ENCODE measurements around the gene HAUS8. TPM values are rescaled to one million over a fixed set of nuclear protein-coding genes. Genes with fewer than 3 reads are reported as not detected.

HAUS8 gene
- total RNA-seq, 1 donor from 2014 or later = 4.5 TPM

DNA sequence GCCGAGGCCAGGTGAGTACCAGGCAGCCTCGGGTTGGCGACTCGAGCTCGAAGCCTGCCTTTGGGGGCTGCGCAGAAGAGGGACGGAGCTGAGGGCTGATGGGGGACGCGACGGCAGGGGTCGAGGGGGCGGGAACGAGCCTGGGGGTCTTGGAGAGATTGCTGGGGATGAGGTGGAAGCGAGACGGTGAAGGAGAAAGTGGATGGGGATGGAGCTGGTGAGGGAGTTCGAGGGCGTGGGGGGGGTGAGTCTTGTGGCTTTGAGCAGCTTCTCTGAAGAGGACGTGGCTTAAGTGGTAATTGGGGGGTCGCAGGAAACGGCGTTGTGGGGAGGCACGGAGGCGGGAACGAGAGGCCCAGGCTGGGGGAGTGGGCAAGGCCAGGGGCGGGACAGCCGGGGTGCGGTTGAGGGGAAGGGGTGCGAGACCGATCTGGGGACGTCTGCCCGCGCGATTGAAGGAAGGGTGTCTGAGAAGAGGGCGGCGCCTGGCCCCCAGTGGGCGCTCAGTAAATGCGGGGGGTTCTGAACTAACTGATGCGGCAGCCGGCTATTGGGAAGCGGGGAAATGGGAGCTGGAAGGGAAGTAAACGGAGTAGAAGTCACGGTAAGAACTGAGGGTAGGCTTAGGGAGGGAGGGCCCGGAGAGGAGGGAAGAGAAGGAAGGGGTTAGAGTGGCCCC, 751 bp upstream of the HAUS8 start:
- no peak for DNase-seq

DNA sequence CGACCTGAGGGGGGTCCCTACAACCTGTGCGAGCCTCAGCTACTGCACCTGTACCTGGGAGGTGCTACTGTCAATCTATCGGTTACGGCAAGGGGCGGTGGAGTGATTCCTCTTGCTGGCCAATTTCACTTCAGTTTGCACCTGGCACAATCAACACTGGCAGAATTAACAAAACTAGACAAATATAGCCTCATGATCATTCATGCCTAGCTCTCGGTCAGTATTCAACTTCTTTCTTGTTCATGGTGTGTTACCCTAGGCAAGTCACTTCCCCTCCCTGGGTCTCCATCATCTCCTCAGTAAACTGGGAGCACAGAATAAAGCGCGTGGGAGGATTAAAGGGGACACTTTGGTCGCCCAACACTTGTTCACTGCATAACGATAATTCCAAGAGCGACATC, 618 bp downstream of the HAUS8 start:
- no peak for DNase-seq

DNA sequence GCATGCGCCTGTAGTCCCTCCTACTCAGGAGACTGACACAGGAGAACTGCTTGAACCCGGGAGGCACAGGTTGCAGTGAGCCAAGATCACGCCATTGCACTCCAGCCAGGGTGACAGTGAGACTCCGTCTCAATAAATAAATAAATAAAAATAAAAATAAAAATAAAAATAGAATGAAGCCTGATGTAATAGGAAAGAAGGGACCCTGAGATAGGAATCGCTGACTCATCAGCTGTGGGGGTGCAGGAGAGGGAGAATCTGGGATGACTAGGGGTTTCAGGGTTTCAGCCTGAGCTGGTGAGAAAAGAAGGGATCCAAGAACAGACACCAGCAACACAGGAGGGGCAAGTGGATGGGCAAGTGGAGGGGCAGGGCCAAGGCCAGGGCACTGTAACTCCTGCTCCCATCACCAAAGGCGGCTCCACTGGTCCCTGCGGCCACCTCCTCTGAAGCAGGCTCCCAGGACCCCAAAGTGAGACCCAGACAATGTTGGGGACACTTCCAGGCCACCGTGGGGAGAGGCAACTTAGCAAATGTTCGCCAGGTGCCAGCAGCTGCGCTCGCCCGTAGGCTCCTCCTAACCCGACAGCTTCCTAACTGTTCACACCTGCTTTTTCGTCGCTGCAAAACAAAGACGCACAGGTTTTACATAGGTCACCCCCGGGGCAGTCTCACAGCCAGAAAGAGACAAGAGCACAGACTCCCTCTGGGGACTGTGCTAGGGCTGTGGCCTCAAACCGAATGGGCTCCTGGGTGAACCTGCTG, 1.2 kb downstream of the HAUS8 start:
- no peak for DNase-seq

DNA sequence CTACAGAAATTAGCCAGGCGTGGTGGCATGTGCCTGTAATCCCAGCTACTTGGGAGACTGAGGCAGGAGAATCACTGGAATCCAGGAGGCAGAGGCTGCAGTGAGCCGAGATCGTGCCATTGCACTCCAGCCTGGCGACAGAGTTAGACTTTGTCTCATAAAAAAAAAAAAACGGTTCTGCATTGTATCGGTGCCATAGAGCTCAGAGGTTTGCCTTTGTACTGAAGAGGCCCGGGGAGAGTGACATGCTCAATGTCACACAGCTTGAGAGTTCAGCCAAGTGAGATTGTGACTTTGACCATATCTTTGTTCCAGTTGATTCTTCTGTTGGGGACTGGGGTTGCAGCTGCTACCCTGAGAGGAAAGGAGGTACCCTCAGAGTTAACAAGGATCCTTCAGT, 4.3 kb downstream of the HAUS8 start:
- DNase-seq = no peak

DNA sequence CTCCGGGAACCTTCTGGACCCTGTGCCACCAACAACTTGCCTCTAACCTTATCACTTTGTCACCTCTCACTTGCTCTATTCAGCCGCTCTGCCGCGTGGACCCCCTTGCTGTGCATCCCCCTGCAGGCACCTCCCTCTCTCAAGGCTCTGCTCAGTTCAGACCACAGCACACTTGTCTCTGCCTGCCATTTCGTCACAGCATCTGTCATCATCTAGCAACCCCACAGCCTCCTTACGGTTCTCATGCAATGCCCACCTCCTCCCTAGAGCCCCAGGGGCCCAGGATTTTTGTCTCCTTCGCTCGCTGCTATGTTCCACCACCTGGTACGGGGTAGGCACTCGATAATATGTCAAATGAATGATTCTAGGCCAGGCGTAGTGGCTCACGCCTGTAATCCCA, 4.8 kb downstream of the HAUS8 start:
- DNase-seq = no peak

DNA sequence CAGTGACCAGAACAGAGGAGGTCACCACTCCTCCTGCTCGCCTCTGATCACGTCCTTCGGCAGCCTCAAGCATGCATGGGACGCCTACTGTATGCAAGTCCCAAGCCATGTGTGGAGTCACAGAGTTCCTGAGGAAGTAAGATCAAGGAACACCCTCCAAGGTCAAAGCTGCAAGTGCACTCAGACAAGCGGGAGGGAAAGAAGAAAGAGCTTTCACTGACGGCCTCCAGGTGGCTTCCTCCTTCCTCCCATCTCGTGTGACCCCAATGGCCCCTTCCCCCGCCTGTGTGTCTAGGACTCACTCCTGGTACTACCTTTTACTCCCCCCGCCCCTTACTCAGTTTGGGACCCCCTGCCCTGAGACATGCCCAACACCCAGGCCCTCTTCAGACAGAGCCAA, 6.1 kb downstream of the HAUS8 start:
- no peak for DNase-seq

DNA sequence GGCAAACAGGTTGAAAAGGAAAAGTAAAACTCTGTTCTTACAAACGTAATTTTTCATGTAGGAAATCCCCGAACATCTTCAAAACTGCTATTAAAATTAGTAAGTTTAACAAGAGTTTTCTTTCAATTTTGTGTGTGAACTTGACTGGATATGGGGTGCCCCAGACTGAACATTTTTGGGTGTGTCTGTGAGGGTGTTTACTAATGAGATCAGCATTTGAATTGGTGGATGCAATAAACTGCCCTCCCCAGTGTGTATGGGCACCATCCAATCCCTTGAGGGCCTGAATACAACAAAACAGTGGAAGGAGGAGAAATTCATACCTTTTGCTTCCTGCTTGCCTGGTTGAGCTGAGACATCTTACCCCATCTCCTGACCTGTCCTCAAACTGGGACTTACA, 11.8 kb downstream of the HAUS8 start:
- no peak for DNase-seq

DNA sequence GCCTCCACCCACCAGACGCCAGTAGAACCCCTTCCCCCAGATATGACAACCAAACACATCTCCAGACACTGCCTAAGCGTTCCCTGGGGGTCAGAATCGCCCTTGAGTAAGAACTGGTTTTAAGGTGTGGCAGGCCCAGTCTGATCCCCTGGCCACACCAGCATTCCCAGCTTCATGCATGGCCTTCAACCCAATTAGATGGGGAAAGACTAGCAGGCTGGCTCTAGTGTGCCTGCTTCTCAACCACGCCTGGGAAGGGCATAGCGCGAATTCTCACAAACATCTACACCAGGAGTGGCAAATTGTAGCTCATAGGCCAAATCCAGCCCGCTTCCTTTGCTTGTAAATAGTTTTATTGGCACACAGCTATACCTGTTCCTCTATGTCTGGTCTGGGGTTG, 13.6 kb downstream of the HAUS8 start:
- DNase-seq = no peak

DNA sequence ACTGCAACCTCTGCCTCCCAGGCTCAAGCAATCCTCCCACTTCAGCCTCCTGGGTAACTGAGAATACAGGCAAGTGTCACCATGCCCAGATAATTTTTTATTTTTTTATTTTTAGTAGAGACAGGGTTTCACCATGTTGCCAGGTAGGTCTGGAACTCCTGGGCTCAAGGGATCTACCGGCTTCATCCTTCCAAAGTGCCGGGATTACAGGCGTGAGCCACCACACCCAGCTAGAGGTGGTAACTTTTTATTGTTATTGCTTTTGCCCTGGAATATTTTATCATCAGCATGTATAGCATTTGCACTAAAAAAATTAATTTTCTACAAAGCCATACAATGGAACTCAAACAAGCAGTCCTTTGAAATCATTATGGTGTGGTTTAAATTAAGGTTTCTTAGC, 14.0 kb downstream of the HAUS8 start:
- no peak for DNase-seq

DNA sequence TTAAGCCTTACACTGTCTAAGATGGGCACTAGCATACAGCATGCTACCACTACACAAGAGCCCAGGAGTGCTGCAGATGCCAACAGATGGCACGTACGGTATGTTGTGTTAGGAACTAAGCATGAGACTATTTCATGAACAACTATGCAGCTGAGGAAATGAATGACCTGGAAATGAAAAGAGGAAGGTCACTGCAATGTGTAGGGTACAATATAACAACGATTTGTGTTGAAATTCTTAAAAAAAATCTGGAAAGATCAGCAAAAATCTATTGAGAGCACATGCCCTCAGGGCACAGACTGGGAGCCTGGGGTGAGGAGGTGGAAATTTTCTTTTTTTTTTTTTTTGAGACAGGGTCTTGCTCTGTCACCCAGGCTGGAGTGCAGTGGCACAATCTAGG, 14.4 kb downstream of the HAUS8 start:
- DNase-seq = no peak

DNA sequence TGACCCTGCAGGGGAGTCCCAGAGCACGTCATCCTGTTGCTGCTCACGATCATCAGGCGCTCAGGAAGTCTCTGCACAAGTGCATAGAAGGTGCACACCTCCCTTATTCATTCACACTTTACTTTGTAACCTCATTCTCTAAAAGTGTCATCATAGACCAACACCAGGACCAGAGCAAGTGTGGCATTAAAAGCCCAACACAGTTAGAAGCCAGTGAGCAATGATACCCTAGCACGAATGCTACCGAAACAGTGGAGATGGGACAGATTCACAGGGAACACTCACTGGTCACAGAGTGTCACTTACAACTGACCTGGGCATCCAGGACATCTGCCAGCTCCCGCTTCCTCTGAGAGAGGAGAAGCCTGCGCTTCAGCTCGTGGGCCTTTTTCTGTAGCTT, 17.0 kb downstream of the HAUS8 start:
- DNase-seq = no peak

DNA sequence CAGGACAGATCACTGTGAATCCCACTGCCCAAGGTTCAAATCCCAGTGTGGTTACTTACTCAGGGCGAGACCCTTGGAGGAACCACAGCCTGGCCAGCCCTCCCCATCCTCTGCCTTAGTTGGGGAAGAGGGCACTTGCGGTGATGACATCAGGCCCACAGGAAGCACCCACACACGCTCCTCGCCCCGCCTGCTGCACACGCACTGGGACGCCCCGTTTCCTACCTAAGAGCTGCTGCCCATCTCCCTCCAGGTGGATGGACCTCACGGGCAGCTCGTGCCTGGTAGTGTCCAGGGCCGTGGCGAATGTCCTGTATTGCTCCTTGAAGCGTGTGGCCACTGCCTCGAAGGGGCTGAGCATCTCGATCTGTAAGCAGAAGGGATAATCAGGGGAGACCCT, 19.6 kb downstream of the HAUS8 start:
- DNase-seq = no peak

DNA sequence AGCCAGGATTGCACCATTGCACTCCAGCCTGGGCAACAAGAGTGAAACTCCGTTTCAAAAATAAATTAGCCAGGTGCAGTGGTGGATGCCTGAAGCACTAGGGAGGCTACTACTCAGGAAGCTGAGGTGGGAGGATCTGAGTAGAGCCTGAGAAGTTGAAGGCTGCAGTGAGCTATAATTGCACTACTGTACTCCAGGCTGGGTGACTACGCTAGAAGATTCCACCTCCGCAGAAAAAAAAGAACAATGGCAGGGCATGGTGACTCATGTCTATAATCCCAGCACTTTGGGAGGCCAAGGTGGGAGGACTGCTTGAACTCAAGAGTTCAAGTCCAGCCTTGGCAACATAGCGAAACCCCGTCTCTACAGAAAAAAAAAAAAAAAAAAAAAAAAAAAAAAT, 20.5 kb downstream of the HAUS8 start:
- no peak for DNase-seq

DNA sequence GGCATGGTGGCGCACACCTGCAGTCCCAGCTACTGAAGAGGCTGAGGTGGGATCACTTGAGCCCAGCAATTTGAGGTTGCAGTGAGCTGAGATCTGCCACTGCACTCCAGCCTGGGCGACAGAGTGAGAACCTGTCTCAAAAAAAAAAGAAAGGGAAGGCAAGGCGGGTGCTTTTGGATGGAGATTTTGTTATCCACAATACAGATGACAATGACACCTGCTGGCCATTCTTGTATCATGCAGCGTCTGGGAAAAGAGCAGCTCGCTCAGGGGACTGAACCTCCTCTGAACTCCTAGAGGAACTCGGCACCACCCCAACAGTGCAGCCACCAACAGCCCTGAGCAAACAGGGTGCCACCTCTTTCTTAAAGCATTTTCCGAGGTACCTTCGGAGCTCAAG, 22.8 kb downstream of the HAUS8 start:
- no peak for DNase-seq

DNA sequence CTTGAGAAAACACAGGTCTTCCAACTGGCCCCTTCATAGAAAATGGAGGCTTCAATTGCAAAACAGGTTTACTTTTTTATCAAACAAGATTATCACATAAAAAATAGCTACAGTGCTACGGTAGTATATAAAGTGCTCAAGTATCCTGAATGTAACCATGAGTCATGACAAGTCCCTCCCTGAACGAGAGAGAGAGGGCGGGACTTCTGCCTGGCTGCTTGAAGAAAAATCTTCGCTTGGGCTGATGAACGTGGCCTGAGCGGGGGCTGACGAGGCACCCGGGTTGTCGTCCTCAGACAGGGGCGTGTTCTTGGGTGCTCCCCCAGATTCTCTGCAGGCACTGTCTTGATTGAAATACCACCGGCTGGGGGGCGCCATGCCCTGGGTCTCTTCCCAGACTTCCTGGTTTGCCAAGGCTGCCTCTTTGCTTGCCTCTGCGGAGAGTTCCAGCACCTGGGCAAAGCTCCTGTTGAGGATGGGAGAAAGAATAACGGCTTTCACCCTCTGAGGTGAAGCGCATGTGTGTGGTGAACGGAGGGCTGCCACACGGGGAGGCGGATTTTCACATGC, 25.5 kb downstream of the HAUS8 start:
- no peak for DNase-seq

DNA sequence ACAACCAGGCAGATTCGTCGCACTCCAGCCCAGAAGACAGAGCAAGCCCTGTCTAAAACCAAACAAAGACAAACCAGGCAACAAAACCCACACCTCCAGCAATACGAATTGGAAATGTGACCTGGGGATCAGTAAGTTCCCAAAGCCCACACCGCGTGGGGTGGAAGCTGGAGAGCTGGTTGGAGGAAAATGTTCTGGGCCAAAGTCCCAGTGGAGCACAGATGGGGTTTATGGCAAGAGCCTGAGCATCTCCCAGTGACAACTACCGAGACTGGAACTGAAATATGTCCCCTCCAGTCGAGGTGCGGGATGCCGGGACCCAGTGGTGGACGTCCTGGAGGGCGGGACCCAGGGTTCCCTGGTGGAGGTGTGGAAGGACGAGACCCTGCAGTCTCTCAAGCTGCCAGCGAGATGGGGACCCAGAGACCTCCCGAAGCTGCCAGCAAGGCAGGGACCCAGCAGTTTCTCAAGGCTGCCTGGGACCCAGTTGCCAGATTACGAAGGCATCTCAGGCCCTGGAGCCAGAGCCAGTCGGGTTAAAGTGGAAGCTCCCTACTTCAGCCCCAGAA, 26.3 kb downstream of the HAUS8 start:
- DNase-seq = no peak

DNA sequence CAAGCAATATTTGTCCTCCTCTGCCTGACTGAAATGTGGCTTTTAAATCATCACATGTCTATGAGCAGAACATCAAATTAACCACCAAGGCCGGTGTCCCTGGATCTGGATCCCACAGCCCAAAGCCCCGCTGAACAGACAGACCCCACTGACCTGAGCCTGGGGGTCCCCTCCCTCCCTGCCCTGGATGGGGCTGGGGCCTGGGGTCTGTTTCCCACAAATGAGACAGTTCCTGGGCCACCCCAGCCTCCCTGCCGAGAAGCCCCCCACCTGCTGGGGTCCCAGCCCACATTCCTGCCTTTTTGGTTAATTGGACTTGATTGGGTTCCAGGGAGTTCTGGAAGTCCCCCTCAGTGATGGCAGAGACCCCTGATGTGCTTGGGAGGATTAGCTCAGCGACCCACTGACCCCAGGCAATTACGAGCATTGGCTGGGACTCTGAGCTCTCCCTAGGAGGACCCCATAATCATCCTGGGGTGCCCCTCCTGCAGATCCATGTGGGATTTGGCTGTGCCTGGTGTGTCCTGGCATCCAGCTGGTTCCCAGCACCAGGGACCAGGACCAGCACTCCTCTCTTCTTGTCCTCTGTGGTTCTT, 29.2 kb downstream of the HAUS8 start:
- no peak for DNase-seq

DNA sequence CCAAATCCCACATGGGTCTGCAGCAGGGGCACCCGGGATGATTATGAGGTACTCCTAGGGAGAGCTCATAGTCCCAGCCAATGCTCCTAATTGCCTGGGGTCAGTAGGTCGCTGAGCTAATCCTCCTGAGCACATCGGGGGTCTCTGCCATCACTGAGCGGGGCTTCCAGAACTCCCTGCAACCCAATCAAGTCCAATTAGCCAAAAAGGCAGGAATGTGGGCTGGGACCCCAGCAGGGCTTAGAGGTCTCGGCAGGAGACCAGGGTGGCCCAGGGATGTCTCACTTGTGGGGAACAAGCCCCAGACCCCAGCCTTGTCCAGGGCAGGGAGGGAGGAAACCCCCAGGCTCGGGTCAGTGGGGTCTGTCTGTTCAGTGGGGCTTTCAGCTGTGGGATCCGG, 31.5 kb downstream of the HAUS8 start:
- no peak for DNase-seq

DNA sequence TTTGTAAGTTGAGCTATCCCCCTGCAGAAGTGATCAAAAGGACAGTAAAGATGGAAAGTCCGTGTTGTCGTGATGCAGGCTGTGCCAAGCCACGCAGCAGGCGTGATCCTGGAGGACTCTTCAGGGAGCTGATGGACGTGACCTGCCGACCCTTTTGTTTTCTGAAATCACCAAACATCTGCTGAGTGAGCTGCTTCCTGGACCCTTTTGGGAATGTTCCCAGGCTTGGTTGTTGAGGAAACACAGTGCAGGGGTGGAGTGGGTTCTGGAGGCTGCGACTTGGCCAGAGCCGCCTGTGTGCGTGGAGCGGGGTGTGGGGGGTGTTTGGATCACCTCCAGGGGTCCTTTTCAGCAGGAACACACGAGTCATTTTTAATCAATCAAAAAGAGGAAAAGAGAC, 33.3 kb downstream of the HAUS8 start:
- peak; percentile 31 for DNase-seq

DNA sequence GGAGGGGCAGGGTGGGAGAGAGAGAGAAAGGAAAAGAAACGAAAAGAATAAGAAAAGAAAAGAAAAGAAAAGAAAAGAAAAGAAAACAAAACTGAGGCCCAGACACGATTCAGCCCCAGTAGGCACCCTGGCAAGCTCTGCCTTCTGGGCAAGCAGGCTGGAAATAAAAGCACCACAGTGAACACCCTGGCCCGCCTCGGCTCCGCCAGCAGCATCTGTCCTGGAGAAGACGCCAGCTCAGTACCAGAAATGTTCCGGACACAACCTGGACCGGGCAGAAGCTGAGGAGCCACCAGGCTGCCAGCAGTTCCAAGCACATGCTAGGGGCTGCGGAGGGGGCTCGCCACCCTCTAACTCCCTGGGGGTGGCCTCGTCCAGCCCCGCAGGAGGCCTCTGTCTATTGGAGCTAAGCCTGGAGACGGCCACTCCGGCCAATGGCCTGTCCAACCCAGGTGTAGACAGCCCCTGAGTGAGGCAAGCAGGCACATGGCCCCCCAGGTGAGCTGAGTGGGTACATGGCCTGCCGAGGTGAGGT, 37.2 kb downstream of the HAUS8 start:
- no peak for DNase-seq

DNA sequence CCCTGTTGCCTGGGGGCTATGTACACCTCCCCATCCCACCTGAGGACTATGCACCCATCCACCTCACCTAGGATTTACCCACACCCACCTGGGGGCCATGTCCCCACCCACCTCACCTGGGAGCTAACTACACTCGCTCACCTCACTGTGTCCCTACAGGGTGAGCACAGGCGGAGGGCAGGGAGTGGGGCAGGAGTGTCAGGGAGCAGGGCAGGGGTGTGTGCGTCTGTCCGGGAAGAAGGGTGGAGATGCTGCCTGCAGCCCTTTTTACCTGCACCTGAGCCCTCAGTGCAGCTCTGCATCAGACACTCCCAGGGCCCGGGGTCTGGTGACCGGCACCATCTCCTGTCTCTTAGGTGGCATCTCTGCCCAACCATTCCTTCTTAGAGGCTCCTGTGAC, 38.1 kb downstream of the HAUS8 start:
- DNase-seq = no peak

DNA sequence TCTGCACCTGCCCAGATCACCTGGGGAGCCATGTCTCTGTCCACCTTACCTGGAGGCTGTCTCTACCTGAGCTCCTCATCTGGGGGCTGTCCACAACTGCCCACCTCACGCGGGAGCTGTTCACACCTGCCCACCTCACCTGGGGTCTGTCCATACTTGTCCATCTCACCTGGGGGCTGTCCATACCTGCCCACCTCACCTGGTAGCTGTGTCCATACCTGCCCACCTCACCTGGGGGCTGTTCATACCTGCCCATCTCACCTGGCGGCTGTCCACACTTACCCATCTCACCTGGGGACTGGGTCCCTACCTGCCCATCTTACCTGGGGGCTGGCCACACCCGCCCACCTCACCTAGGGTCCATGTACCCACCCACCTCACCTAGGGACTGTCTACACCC, 38.6 kb downstream of the HAUS8 start:
- no peak for DNase-seq

DNA sequence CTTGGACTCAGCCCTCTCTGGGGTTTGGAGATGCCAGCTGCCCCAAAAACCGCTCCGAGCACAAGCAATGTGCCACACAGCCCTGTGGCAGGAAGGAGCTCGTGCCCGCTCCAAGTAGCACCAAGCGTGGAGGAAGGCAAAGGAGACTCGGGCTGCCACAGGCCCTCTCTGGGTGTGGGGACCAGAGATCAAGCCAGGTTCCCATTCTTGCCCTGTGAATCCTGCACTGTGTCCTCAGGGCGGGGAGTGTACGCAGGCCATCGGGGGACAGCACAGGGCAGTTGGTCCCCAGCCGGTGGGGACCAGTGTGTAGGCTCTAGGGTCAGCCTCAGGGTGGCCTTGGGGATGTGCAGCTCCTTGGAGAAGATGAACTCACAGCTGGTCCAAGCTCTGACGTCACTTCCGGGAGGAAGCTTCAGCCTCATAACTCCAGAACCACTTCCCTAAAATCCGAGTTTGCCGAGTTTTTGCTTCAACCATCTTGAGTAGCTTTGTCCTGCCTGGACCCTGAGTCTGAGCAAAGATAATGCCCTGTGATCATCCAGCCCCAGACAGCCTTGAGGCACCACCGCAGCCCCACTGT, 39.3 kb downstream of the HAUS8 start:
- DNase-seq = no peak

All from skin of body (tissue), 2 donors.